ENCODE data around the gene ASB8.
A peak's percentile ranks its signal among the peaks of the same experiment; 100 is the strongest.
"Not testable (repeated sequence)": the region's sequence is repeated elsewhere in the genome, so short reads cannot be mapped to it uniquely, and the experiment has no call there.

ASB8 gene

GRCh38 chr12:48157889-48158370 is 615 bp upstream of the ASB8 start:
- Histone ChIP-seq H2AFZ (ENCODE audit: low read length) (peak overlapping the region; percentile 84), H3K27me3 (replicated peaks; ENCODE audit: insufficient read depth, low read length) (no peaks in the 10 kb centered on the region), H3K9me2 (replicated peaks; ENCODE audit: insufficient read depth, low read length) (no peaks in the 10 kb centered on the region), H3K4me1 (ENCODE audit: low read length) (peaks cover 5% of the 10 kb centered on the region), H3K4me2 (ENCODE audit: low read depth, low read length) (peak overlapping the region; percentile 70), H4K20me1 (ENCODE audit: insufficient read depth, low read length) (no peaks in the 10 kb centered on the region), H3K9ac (ENCODE audit: low read length) (peak overlapping the region; percentile 32; the same call in 1 of the 2 replicates), H3K9me3 (replicated peaks; ENCODE audit: insufficient read depth, low read length) (no peaks in the 10 kb centered on the region), H3F3A (ENCODE audit: insufficient read depth, low read length) (no peaks in the 10 kb centered on the region), H3K79me2 (ENCODE audit: low read length) (peaks cover 33% of the 10 kb centered on the region), H3K4me3 (ENCODE audit: low read length) (peak overlapping the region; percentile 96), H3K36me3 (replicated peaks; ENCODE audit: insufficient read depth, low read length) (no peaks in the 10 kb centered on the region), H3K27ac (ENCODE audit: low read length) (no peak overlapping the region; the same call in 1 of the 2 replicates)
- DNase-seq: no peak
- TF ChIP-seq CTCF (IDR thresholded peaks at IDR 0.05; ENCODE audit: low read length) (no peak), EZH2phosphoT487 (IDR thresholded peaks at IDR 0.05; ENCODE audit: low read length) (no peak), EZH2 (optimal IDR thresholded peaks at IDR 0.05; ENCODE audit: low read depth, low read length) (no peak)

- H3K4me3 ChIP-seq (ENCODE audit: low read length): peak overlapping the region; percentile 96
- TF ChIP-seq EZH2phosphoT487 (IDR thresholded peaks at IDR 0.05; ENCODE audit: low read length) (no peak), CTCF (IDR thresholded peaks at IDR 0.05; ENCODE audit: low read length) (no peak), EZH2 (optimal IDR thresholded peaks at IDR 0.05; ENCODE audit: low read depth, low read length) (no peak)
- no peak for DNase-seq
These were observed 680 bp downstream of the ASB8 start for GRCh38 chr12:48156652-48157017.

GRCh38 chr12:48155786-48156185 is 1.5 kb downstream of the ASB8 start:
- not testable (repeated sequence) for H3K4me2 ChIP-seq (ENCODE audit: low read depth, low read length); H3K36me3 ChIP-seq (replicated peaks; ENCODE audit: insufficient read depth, low read length); H3K9ac ChIP-seq (ENCODE audit: low read length); H3K27ac ChIP-seq (ENCODE audit: low read length); H4K20me1 ChIP-seq (ENCODE audit: insufficient read depth, low read length); H3K9me2 ChIP-seq (replicated peaks; ENCODE audit: insufficient read depth, low read length); H2AFZ ChIP-seq (ENCODE audit: low read length); H3F3A ChIP-seq (ENCODE audit: insufficient read depth, low read length); H3K4me1 ChIP-seq (ENCODE audit: low read length); H3K9me3 ChIP-seq (replicated peaks; ENCODE audit: insufficient read depth, low read length); H3K27me3 ChIP-seq (replicated peaks; ENCODE audit: insufficient read depth, low read length); DNase-seq; H3K4me3 ChIP-seq (ENCODE audit: low read length)
- H3K79me2 ChIP-seq (ENCODE audit: low read length): peaks cover 38% of the 10 kb centered on the region

More at GRCh38 chr12:48156652-48157017, 680 bp downstream of the ASB8 start:
- Histone ChIP-seq H3F3A (ENCODE audit: insufficient read depth, low read length) (no peaks in the 10 kb centered on the region), H2AFZ (ENCODE audit: low read length) (peak overlapping the region; percentile 89), H3K79me2 (ENCODE audit: low read length) (peaks cover 33% of the 10 kb centered on the region), H3K27me3 (replicated peaks; ENCODE audit: insufficient read depth, low read length) (no peaks in the 10 kb centered on the region), H3K9ac (ENCODE audit: low read length) (peak overlapping the region; percentile 75; the same call in 1 of the 2 replicates), H3K36me3 (replicated peaks; ENCODE audit: insufficient read depth, low read length) (no peaks in the 10 kb centered on the region), H4K20me1 (ENCODE audit: insufficient read depth, low read length) (no peaks in the 10 kb centered on the region), H3K4me2 (ENCODE audit: low read depth, low read length) (peak overlapping the region; percentile 70), H3K9me2 (replicated peaks; ENCODE audit: insufficient read depth, low read length) (no peaks in the 10 kb centered on the region), H3K4me1 (ENCODE audit: low read length) (peaks cover 5% of the 10 kb centered on the region), H3K9me3 (replicated peaks; ENCODE audit: insufficient read depth, low read length) (no peaks in the 10 kb centered on the region), H3K27ac (ENCODE audit: low read length) (peak overlapping the region; percentile 69; the same call in 1 of the 2 replicates)

GRCh38 chr12:48151103-48151771 is 6.1 kb downstream of the ASB8 start:
- Histone ChIP-seq H2AFZ (ENCODE audit: low read length) (no peak overlapping the region), H3F3A (ENCODE audit: insufficient read depth, low read length) (no peaks in the 10 kb centered on the region), H3K27ac (ENCODE audit: low read length) (no peak overlapping the region), H4K20me1 (ENCODE audit: insufficient read depth, low read length) (no peaks in the 10 kb centered on the region), H3K36me3 (replicated peaks; ENCODE audit: insufficient read depth, low read length) (no peaks in the 10 kb centered on the region; the same call in 1 of the 2 replicates), H3K4me1 (ENCODE audit: low read length) (no peaks in the 10 kb centered on the region), H3K9me2 (replicated peaks; ENCODE audit: insufficient read depth, low read length) (no peaks in the 10 kb centered on the region), H3K4me2 (ENCODE audit: low read depth, low read length) (no peak overlapping the region), H3K4me3 (ENCODE audit: low read length) (no peak overlapping the region), H3K9me3 (replicated peaks; ENCODE audit: insufficient read depth, low read length) (no peaks in the 10 kb centered on the region), H3K79me2 (ENCODE audit: low read length) (peaks cover 28% of the 10 kb centered on the region), H3K9ac (ENCODE audit: low read length) (no peak overlapping the region), H3K27me3 (replicated peaks; ENCODE audit: insufficient read depth, low read length) (no peaks in the 10 kb centered on the region)
- TF ChIP-seq CTCF (IDR thresholded peaks at IDR 0.05; ENCODE audit: low read length): no peak
- no peak for TF ChIP-seq EZH2phosphoT487 (IDR thresholded peaks at IDR 0.05; ENCODE audit: low read length)
- no peak for TF ChIP-seq EZH2 (optimal IDR thresholded peaks at IDR 0.05; ENCODE audit: low read depth, low read length)
- DNase-seq: no peak
